GM12878 (cell line): ENCODE measurements around the gene NT5E.

Source experiments
- ATF7 ChIP-seq: fragments of 450-650 bp; IDR thresholded peaks from 2 replicates; pipeline ENCODE4 v1.6.1; 2016; ENCODE audit warnings: low read depth, mild to moderate bottlenecking
- BCL11A ChIP-seq: IDR thresholded peaks from 2 replicates; pipeline ENCODE4 v1.6.1; 2011; ENCODE audit warnings: low read depth, low read length
- CHD4 ChIP-seq: fragments of 200-600 bp; sonication (generic); IDR thresholded peaks from 2 replicates; pipeline ENCODE4 v1.6.1; 2016; ENCODE audit warnings: mild to moderate bottlenecking
- CTCF ChIP-seq, 3 experiments: IDR thresholded peaks in 2 of 3; conservative IDR thresholded peaks in 1 of 3; 2 replicates each; pipeline ENCODE4 v1.5.1; 2011; ENCODE audit warnings: low read depth in 3 of 3, low read length in 3 of 3, mild to moderate bottlenecking in 3 of 3, control low read depth in 2 of 3, moderate library complexity in 2 of 3, inconsistent platforms in 1 of 3, mixed read lengths in 1 of 3; ENCODE audit not compliant: control insufficient read depth in 2 of 3, insufficient read depth in 1 of 3; ENCODE audit errors: extremely low read depth in 1 of 3
- MAX ChIP-seq: IDR thresholded peaks from 2 replicates; pipeline ENCODE4 v1.6.1; 2012; ENCODE audit warnings: low read depth, low read length, improper control_type of control experiment
- PBX3 ChIP-seq: IDR thresholded peaks from 2 replicates; pipeline ENCODE4 v1.6.1; 2011; ENCODE audit warnings: mild to moderate bottlenecking, low read depth, low read length, moderate library complexity; ENCODE audit not compliant: insufficient replicate concordance
- RAD21 ChIP-seq: IDR thresholded peaks from 2 replicates; pipeline ENCODE4 v1.6.1; 2011; ENCODE audit warnings: mild to moderate bottlenecking, low read depth, low read length, moderate library complexity; ENCODE audit not compliant: insufficient read depth
- SREBF1 ChIP-seq: IDR thresholded peaks from 2 replicates; pipeline ENCODE4 v1.6.1; 2012; ENCODE audit warnings: mild to moderate bottlenecking, low read length
- USF2 ChIP-seq: IDR thresholded peaks from 2 replicates; pipeline ENCODE4 v1.6.1; 2011; ENCODE audit warnings: low read depth, low read length, improper control_type of control experiment, borderline replicate concordance
- ZNF622 ChIP-seq: fragments of 450-650 bp; IDR thresholded peaks from 2 replicates; pipeline ENCODE4 v1.6.1; 2017; ENCODE audit warnings: mild to moderate bottlenecking, inconsistent platforms

- TF ChIP-seq ZNF622 (no peak), CTCF (IDR thresholded peaks at IDR 0.05 in 2 of 3, conservative IDR thresholded peaks at IDR 0.05 in 1 of 3; ENCODE audit: control insufficient read depth in 2 of 3, extremely low read depth in 1 of 3, insufficient read depth in 1 of 3, low read depth in 3 of 3, low read length in 3 of 3) (no peak), CHD4 (no peak), PBX3 (no peak), SREBF1 (no peak), USF2 (no peak), BCL11A (no peak), ATF7 (no peak), MAX (no peak), RAD21 (no peak)
Measured at GRCh38 chr6:85472744-85473143, 22.9 kb downstream of the NT5E start.
